AG09309 (cell line): ENCODE data around the gene ACADVL.
A peak's percentile ranks its signal among the peaks of the same experiment; 100 is the strongest.

ENCODE experiments used
- DNase-seq: peaks from one replicate; pipeline ENCODE4 v3.0.0-alpha.2; 2010; ENCODE audit warnings: low read depth
- H3K4me3 ChIP-seq: 2 replicates; pipeline ENCODE4 v1.5.1; 2011; ENCODE audit warnings: mild to moderate bottlenecking, low read depth, low read length, moderate library complexity; ENCODE audit not compliant: control insufficient read depth
- CTCF ChIP-seq: IDR thresholded peaks from 2 replicates; pipeline ENCODE4 v1.5.1; 2011; ENCODE audit warnings: mild to moderate bottlenecking, low read depth, low read length, inconsistent platforms; ENCODE audit not compliant: insufficient read depth, control insufficient read depth; ENCODE audit errors: missing control alignments

Gene ACADVL

GRCh38 chr17:7235693-7236665 lies 16.2 kb downstream of the ACADVL start:
- DNase-seq, result no peak
- no peak for TF ChIP-seq CTCF
- no peak overlapping the region for H3K4me3 ChIP-seq

GRCh38 chr17:7236808-7237207 lies 17.1 kb downstream of the ACADVL start:
- TF ChIP-seq CTCF, result no peak
- H3K4me3 ChIP-seq, result peak overlapping the region; percentile 73
- DNase-seq, result no peak

- no peak for TF ChIP-seq CTCF
- H3K4me3 ChIP-seq, result peak overlapping the region; percentile 73
- no peak for DNase-seq
These were observed 17.6 kb downstream of the ACADVL start for GRCh38 chr17:7237266-7237760.

GRCh38 chr17:7237761-7238419 lies 18.2 kb downstream of the ACADVL start:
- TF ChIP-seq CTCF, result no peak
- DNase-seq, result no peak
- peak overlapping the region; percentile 73 for H3K4me3 ChIP-seq

- TF ChIP-seq CTCF, result no peak
- peak overlapping the region; percentile 73 for H3K4me3 ChIP-seq
- DNase-seq, result no peak
These were observed 18.8 kb downstream of the ACADVL start for GRCh38 chr17:7238420-7239090.

- DNase-seq, result peak; percentile 98
- H3K4me3 ChIP-seq, result peak within 1 kb of the TSS; percentile 73
- no peak for TF ChIP-seq CTCF
These were observed 19.6 kb downstream of the ACADVL start, which contains the start of gene PHF23 for GRCh38 chr17:7239091-7240027. PHF23 (minus strand) TSS chr17:7239457; CDS start chr17:7239279, 178 bp downstream.
